NCI-H1048 (cell line): ENCODE measurements around the gene TRANK1.
"Not testable (repeated sequence)": the region's sequence is repeated elsewhere in the genome, so short reads cannot be mapped to it uniquely, and the experiment has no call there.

Experiments
- DNase-seq: peaks from one replicate; lab custom pipeline; 2025; lab: John Stamatoyannopoulos, UW

TRANK1 gene

GRCh38 chr3:36944641-36945270, at the start of gene TRANK1:
Gene TRANK1, minus strand, starts transcription at chr3:36945054. Its CDS starts 245 bp downstream, at chr3:36944809.
- no peak for DNase-seq

GRCh38 chr3:36993326-36994283, 48.8 kb upstream of the TRANK1 start, which contains the start of gene MLH1:
Gene MLH1, plus strand, starts transcription at chr3:36993518. Its CDS starts 30 bp downstream, at chr3:36993548.
- no peak for DNase-seq

- no peak for DNase-seq
Measured at GRCh38 chr3:36992806-36993325, 48.0 kb upstream of the TRANK1 start, which contains the start of gene EPM2AIP1. Gene EPM2AIP1, minus strand, starts transcription at chr3:36993131. Its CDS starts 54 bp downstream, at chr3:36993077.

- DNase-seq: no peak
Measured at GRCh38 chr3:36991923-36992805, 47.3 kb upstream of the TRANK1 start.

GRCh38 chr3:36991147-36991546, 46.3 kb upstream of the TRANK1 start:
- no peak for DNase-seq

GRCh38 chr3:36989568-36989967, 44.7 kb upstream of the TRANK1 start:
- DNase-seq: no peak

- no peak for DNase-seq
Measured at GRCh38 chr3:36989005-36989404, 44.2 kb upstream of the TRANK1 start.

- no peak for DNase-seq
Measured at GRCh38 chr3:36988356-36988755, 43.5 kb upstream of the TRANK1 start.

GRCh38 chr3:36981006-36981405, 36.2 kb upstream of the TRANK1 start:
- DNase-seq: no peak

- DNase-seq: no peak
Measured at GRCh38 chr3:36973139-36973538, 28.3 kb upstream of the TRANK1 start.

GRCh38 chr3:36972163-36972562, 27.3 kb upstream of the TRANK1 start:
- DNase-seq: no peak

GRCh38 chr3:36969540-36970432, 24.9 kb upstream of the TRANK1 start:
- DNase-seq: no peak

- DNase-seq: no peak
Measured at GRCh38 chr3:36969085-36969484, 24.2 kb upstream of the TRANK1 start.

- no peak for DNase-seq
Measured at GRCh38 chr3:36965440-36965839, 20.6 kb upstream of the TRANK1 start.

GRCh38 chr3:36964817-36965216, 20.0 kb upstream of the TRANK1 start:
- no peak for DNase-seq

- DNase-seq: no peak
Measured at GRCh38 chr3:36964331-36964730, 19.5 kb upstream of the TRANK1 start.

GRCh38 chr3:36963008-36963407, 18.2 kb upstream of the TRANK1 start:
- DNase-seq: not testable (repeated sequence)

GRCh38 chr3:36960502-36960901, 15.6 kb upstream of the TRANK1 start:
- DNase-seq: no peak

- DNase-seq: no peak
Measured at GRCh38 chr3:36959821-36960220, 15.0 kb upstream of the TRANK1 start.

- DNase-seq: no peak
Measured at GRCh38 chr3:36957862-36958686, 13.2 kb upstream of the TRANK1 start.
